B cell (primary cell): ENCODE measurements around the gene IDNK. TPM values are rescaled to one million over a fixed set of nuclear protein-coding genes. Genes with fewer than 3 reads are reported as not detected.

Experiments used
- ATAC-seq: fragments of 200-7000 bp; cut with Tn5 transposase; one replicate; pipeline ENCODE4 v1.10.0; 2021; ENCODE audit warnings: low read depth, mild to moderate bottlenecking, moderate number of reproducible peaks, moderate library complexity
- CTCF ChIA-PET: fragments of 350-600 bp; sonication (Branson Sonifier 250); formaldehyde crosslinking; loops from one replicate; lab custom pipeline; 2021; ENCODE audit warnings: antibody characterized with exemption, inconsistent platforms; lab: Charles Lee
- POLR2A ChIA-PET: fragments of 350-600 bp; sonication (Branson Sonifier 250); formaldehyde crosslinking; loops from one replicate; lab custom pipeline; 2021; ENCODE audit warnings: antibody characterized with exemption; lab: Charles Lee
- DNase-seq: peaks from one replicate; pipeline ENCODE4 v3.0.0; 2013
- H2AFZ ChIP-seq: 2 replicates; pipeline ENCODE4 v1.6.1; 2012; ENCODE audit warnings: mild to moderate bottlenecking, low read depth, low read length; ENCODE audit not compliant: insufficient read depth, poor library complexity, severe bottlenecking
- H3K27ac ChIP-seq, 2 donors: 1 replicate in 1 of 2; 2 replicates in 1 of 2; pipeline ENCODE4 v1.5.1; 2012 to 2013; ENCODE audit warnings: low read length in 2 of 2, mild to moderate bottlenecking in 2 of 2, moderate library complexity in 1 of 2
- H3K27me3 ChIP-seq, 4 experiments: fragments of 200-600 bp in 1 of 4; sonication (generic) in 1 of 4; replicated peaks in 1 of 4; 1 replicate in 2 of 4; 2 replicates in 2 of 4; pipeline versions ENCODE4 v1.6.1 to v1.7.0; 2013 to 2016; ENCODE audit warnings: low read length in 3 of 4, mild to moderate bottlenecking in 2 of 4, mixed read lengths in 1 of 4, moderate library complexity in 1 of 4; ENCODE audit not compliant: insufficient read depth in 4 of 4, control insufficient read depth in 3 of 4; ENCODE audit errors: control extremely low read depth in 1 of 4
- H3K36me3 ChIP-seq, 2 experiments: replicated peaks in 1 of 2; 1 replicate in 1 of 2; 2 replicates in 1 of 2; pipeline versions ENCODE4 v1.6.1 to v1.7.1; 2013; ENCODE audit warnings: low read length in 1 of 2; ENCODE audit not compliant: insufficient read depth in 2 of 2, control insufficient read depth in 1 of 2; ENCODE audit errors: control extremely low read depth in 1 of 2, extremely low read depth in 1 of 2
- H3K4me1 ChIP-seq, 2 donors: fragments of 200-600 bp in 1 of 2; sonication (generic) in 1 of 2; 1 replicate in 1 of 2; 2 replicates in 1 of 2; pipeline versions ENCODE4 v1.5.1 to v1.6.1; 2013 to 2017; ENCODE audit warnings: low read length in 2 of 2; ENCODE audit not compliant: control insufficient read depth in 2 of 2, insufficient read depth in 2 of 2
- H3K4me2 ChIP-seq: replicated peaks from 2 replicates; pipeline ENCODE3; 2012; ENCODE audit warnings: mild to moderate bottlenecking, low read depth, low read length; ENCODE audit not compliant: poor library complexity, severe bottlenecking
- H3K4me3 ChIP-seq, 5 experiments: fragments of 200-600 bp in 1 of 5; sonication (generic) in 1 of 5; 1 replicate in 3 of 5; 2 replicates in 2 of 5; pipeline versions ENCODE4 v1.5.1 to v1.7.0; 2011 to 2016; ENCODE audit warnings: low read length in 4 of 5, mild to moderate bottlenecking in 4 of 5, low read depth in 2 of 5, control low read depth in 1 of 5, moderate library complexity in 1 of 5; ENCODE audit not compliant: insufficient read depth in 1 of 5; ENCODE audit errors: control extremely low read depth in 1 of 5, extremely low read depth in 1 of 5
- H3K79me2 ChIP-seq: fragments of 200-600 bp; sonication (generic); one replicate; pipeline ENCODE4 v1.6.0; 2016; ENCODE audit warnings: low read length; ENCODE audit not compliant: control insufficient read depth, insufficient read depth
- H3K9ac ChIP-seq: fragments of 200-600 bp; sonication (generic); 2 replicates; pipeline ENCODE4 v1.6.1; 2017; ENCODE audit warnings: mild to moderate bottlenecking, low read length, moderate library complexity
- H3K9me3 ChIP-seq, 3 donors: one replicate each; pipeline versions ENCODE4 v1.6.1 to v1.7.1; 2013; ENCODE audit warnings: low read length in 2 of 3; ENCODE audit not compliant: control insufficient read depth in 2 of 3, insufficient read depth in 1 of 3; ENCODE audit errors: control extremely low read depth in 1 of 3
- H4K20me1 ChIP-seq: 2 replicates; pipeline ENCODE4 v1.6.0; 2012; ENCODE audit warnings: mild to moderate bottlenecking, low read length; ENCODE audit not compliant: insufficient read depth, control insufficient read depth, poor library complexity, severe bottlenecking
- H3K27ac Mint-ChIP-seq: one replicate; pipeline ENCODE4 v1.8.0; 2021; ENCODE audit warnings: mixed read lengths
- H3K27me3 Mint-ChIP-seq: one replicate; pipeline ENCODE4 v1.8.0; 2021; ENCODE audit warnings: mixed read lengths
- H3K4me1 Mint-ChIP-seq: one replicate; pipeline ENCODE4 v1.8.0; 2021; ENCODE audit warnings: mixed read lengths
- H3K4me3 Mint-ChIP-seq: one replicate; pipeline ENCODE4 v1.8.0; 2021; ENCODE audit warnings: mixed read lengths
- H3K9me3 Mint-ChIP-seq: one replicate; pipeline ENCODE4 v1.8.0; 2022; ENCODE audit warnings: mixed read lengths; ENCODE audit not compliant: insufficient read depth
- EZH2 ChIP-seq: IDR thresholded peaks from 2 replicates; pipeline ENCODE4 v1.6.1; 2012; ENCODE audit warnings: borderline replicate concordance, low read depth, mild to moderate bottlenecking, moderate library complexity, low read length; ENCODE audit not compliant: insufficient read depth, poor library complexity, severe bottlenecking
- WGBS: methylation state at CpG from one replicate; pipeline ENCODE4 v1.1.5; 2013; ENCODE audit warnings: missing lambda C conversion rate; ENCODE audit not compliant: insufficient coverage; 5-methylcytosine and 5-hydroxymethylcytosine counted together
- intact Hi-C: fragments of 100-400 bp; cut with micrococcal nuclease; formaldehyde crosslinking; loops from one replicate; pipeline ENCODE4 v1.10.0; 2022
- polyA plus RNA-seq: library from polyadenylated mRNA; depleted of rRNA; stranded (reverse); fragments of >200 nt; gene quantifications from 2 replicates; pipeline ENCODE4 v1.2.3, GENCODE V29; 2012
- total RNA-seq, 2 donors: library from RNA; stranded (reverse); fragments of 120-200 nt in 1 of 2; gene quantifications; 1 replicate in 1 of 2; 2 replicates in 1 of 2; pipeline versions ENCODE4 v1.2.3 to v1.2.4, GENCODE V29; 2013 to 2022
- TF ChIP-seq, protein P1 (sequence below): fragments of 200-600 bp; IDR thresholded peaks from one replicate; pipeline ENCODE4 v1.8.0; 2022; ENCODE audit warnings: antibody characterized with exemption, mild to moderate bottlenecking

IDNK gene
- total and polyA plus RNA-seq, 2 donors (not counting 1 experiment from before 2014, with no cell fraction given), result 9.3 to 11.6 TPM

DNA sequence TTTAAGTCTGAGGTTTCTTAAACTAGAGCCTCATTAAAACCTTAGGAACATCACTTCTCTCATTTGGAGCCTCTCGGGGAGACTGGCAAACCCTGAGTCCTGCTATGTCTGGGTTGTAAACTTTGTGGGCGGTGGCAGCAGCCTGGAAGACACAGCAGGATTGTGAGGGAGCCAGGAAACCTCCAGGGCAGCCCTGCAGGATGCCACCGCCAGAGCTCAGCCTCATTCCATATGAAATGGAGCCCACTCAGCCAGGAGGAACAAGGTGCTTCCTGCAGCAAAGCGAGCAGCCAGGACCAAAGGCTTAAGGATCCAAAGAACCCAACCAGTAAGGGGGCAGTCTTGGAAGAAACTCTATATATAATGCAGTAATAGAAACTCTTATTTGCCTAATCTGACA, 37.9 kb upstream of the IDNK start:
- H4K20me1 ChIP-seq, result no peaks in the 10 kb centered on the region
- Mint-ChIP-seq H3K9me3 (peaks cover 2% of the 10 kb centered on the region), H3K4me1 (no peaks in the 10 kb centered on the region), H3K27me3 (no peaks in the 10 kb centered on the region), H3K4me3 (no peak overlapping the region), H3K27ac (no peak overlapping the region)
- no peaks in the 10 kb centered on the region for H3K79me2 ChIP-seq
- DNase-seq (no peak), ATAC-seq (no peak)
- TF ChIP-seq, protein P1, sequence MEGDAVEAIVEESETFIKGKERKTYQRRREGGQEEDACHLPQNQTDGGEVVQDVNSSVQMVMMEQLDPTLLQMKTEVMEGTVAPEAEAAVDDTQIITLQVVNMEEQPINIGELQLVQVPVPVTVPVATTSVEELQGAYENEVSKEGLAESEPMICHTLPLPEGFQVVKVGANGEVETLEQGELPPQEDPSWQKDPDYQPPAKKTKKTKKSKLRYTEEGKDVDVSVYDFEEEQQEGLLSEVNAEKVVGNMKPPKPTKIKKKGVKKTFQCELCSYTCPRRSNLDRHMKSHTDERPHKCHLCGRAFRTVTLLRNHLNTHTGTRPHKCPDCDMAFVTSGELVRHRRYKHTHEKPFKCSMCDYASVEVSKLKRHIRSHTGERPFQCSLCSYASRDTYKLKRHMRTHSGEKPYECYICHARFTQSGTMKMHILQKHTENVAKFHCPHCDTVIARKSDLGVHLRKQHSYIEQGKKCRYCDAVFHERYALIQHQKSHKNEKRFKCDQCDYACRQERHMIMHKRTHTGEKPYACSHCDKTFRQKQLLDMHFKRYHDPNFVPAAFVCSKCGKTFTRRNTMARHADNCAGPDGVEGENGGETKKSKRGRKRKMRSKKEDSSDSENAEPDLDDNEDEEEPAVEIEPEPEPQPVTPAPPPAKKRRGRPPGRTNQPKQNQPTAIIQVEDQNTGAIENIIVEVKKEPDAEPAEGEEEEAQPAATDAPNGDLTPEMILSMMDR, result no peak
- no peak for TF ChIP-seq EZH2
- ChIA-PET POLR2A (no interaction called here), CTCF (interaction anchor here (0.7 to 1.1 kb wide), 2 partner anchors 61 to 123 kb away, joined by 3 read pairs; no protein-coding TSS in a partner anchor)
- intact Hi-C loops, result no loop called here
- no peak overlapping the region for H3K27ac ChIP-seq
- no peak overlapping the region for H3K4me3 ChIP-seq
- no peak overlapping the region for H2AFZ ChIP-seq
- no peaks in the 10 kb centered on the region for H3K9me3 ChIP-seq
- no peak overlapping the region for H3K9ac ChIP-seq
- 90% methylated on average over 3 of the region's 4 CpGs for WGBS
- no peaks in the 10 kb centered on the region for H3K4me1 ChIP-seq
- no peak overlapping the region for H3K4me2 ChIP-seq
- H3K27me3 ChIP-seq, result no peaks in the 10 kb centered on the region
- H3K36me3 ChIP-seq, result no peaks in the 10 kb centered on the region

DNA sequence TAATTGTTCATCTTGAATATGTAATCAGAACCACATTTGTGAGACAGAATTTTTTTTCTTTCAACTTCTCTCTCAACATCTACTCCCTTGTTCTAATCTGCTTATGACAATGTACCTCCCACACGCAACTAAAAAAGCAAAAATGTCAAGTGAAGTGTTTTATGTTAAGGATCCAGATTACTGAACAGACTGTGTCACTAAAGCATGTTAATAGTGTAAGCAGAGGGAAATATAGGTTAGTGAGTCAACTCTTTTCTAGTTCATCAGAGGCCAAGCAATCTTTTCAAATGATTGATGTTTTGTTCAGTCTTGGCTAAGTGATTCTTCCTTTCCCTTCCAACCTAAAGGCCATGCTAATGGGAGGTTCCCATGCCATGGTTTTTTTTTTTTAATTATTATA, 34.7 kb upstream of the IDNK start:
- ChIA-PET CTCF (interaction anchor here (1.0 kb wide), 1 partner anchor 9 kb away, joined by 3 read pairs; no protein-coding TSS in a partner anchor), POLR2A (no interaction called here)
- Histone ChIP-seq H4K20me1 (no peaks in the 10 kb centered on the region), H3K27me3 (no peaks in the 10 kb centered on the region), H3K79me2 (no peaks in the 10 kb centered on the region), H3K9me3 (no peaks in the 10 kb centered on the region), H2AFZ (no peak overlapping the region), H3K4me3 (no peak overlapping the region), H3K9ac (no peak overlapping the region), H3K27ac (no peak overlapping the region), H3K36me3 (no peaks in the 10 kb centered on the region), H3K4me1 (no peaks in the 10 kb centered on the region), H3K4me2 (no peak overlapping the region)
- Mint-ChIP-seq H3K27ac (no peak overlapping the region), H3K27me3 (no peaks in the 10 kb centered on the region), H3K4me3 (no peak overlapping the region), H3K4me1 (no peaks in the 10 kb centered on the region), H3K9me3 (peaks cover 2% of the 10 kb centered on the region)
- DNase-seq, result no peak
- ATAC-seq, result no peak
- TF ChIP-seq, protein P1, result no peak
- no peak for TF ChIP-seq EZH2
- intact Hi-C loops, result no loop called here
- no CpG with 5 or more reads among the region's 1 CpG for WGBS
